H1 (cell line): ENCODE results near the gene ACSL3. TPM values are rescaled to one million over a fixed set of nuclear protein-coding genes. Genes with fewer than 3 reads are reported as not detected.

Experiments used
- CTCF ChIA-PET: fragments of 300-600 bp; sonication (Branson Sonifier 250); formaldehyde crosslinking; loops from one replicate; lab custom pipeline; 2021; ENCODE audit not compliant: partially characterized antibody; lab: Charles Lee
- POLR2A ChIA-PET: fragments of 300-600 bp; sonication (Branson Sonifier 250); formaldehyde crosslinking; loops from one replicate; lab custom pipeline; 2021; ENCODE audit warnings: inconsistent platforms; ENCODE audit not compliant: partially characterized antibody; lab: Charles Lee
- DNase-seq, 2 experiments: peaks; one replicate each; pipeline versions ENCODE4 v3.0.0 to v3.0.0-alpha.2; 2010 to 2022; ENCODE audit warnings: low spot score in 2 of 2, low read depth in 1 of 2, mixed read lengths in 1 of 2
- FAIRE-seq: peaks from 2 replicates; lab custom pipeline; 2011; peaks lifted over from hg19 to GRCh38; lab: Jason Lieb, UNC
- H2AFZ ChIP-seq: 2 replicates; pipeline ENCODE4 v1.8.1; 2012; ENCODE audit warnings: low read length, inconsistent platforms
- H2AK5ac ChIP-seq: 2 replicates; pipeline ENCODE4 v1.6.1; 2013; ENCODE audit warnings: low read depth, low read length
- H2BK120ac ChIP-seq: replicated peaks from 2 replicates; pipeline ENCODE3; 2013; ENCODE audit warnings: low read depth, low read length, inconsistent platforms
- H2BK12ac ChIP-seq: 2 replicates; pipeline ENCODE4 v1.6.1; 2013; ENCODE audit warnings: low read depth, low read length
- H2BK15ac ChIP-seq: 2 replicates; pipeline ENCODE4 v1.6.1; 2013; ENCODE audit warnings: low read length
- H2BK20ac ChIP-seq: 2 replicates; pipeline ENCODE4 v1.6.1; 2013; ENCODE audit warnings: low read length
- H2BK5ac ChIP-seq: 2 replicates; pipeline ENCODE4 v1.6.1; 2013; ENCODE audit warnings: low read depth, low read length
- H3K14ac ChIP-seq: 2 replicates; pipeline ENCODE4 v1.6.1; 2013; ENCODE audit warnings: inconsistent platforms; ENCODE audit not compliant: insufficient read length
- H3K18ac ChIP-seq: 2 replicates; pipeline ENCODE4 v1.6.1; 2013; ENCODE audit warnings: low read length; ENCODE audit errors: extremely low read depth
- H3K23ac ChIP-seq: 2 replicates; pipeline ENCODE4 v1.6.1; 2013; ENCODE audit warnings: inconsistent platforms; ENCODE audit not compliant: insufficient read length
- H3K23me2 ChIP-seq: 2 replicates; pipeline ENCODE4 v1.6.1; 2013; ENCODE audit warnings: low read depth, low read length
- H3K27ac ChIP-seq: 2 replicates; pipeline ENCODE4 v1.6.1; 2011; ENCODE audit warnings: low read depth, low read length, inconsistent platforms
- H3K27me3 ChIP-seq, 4 experiments: replicated peaks in 1 of 4; 1 replicate in 1 of 4; 2 replicates in 3 of 4; pipeline versions ENCODE4 v1.6.1 to v1.8.1; 2011 to 2013; ENCODE audit warnings: low read length in 3 of 4, mild to moderate bottlenecking in 3 of 4, inconsistent platforms in 2 of 4, mixed read lengths in 2 of 4, moderate library complexity in 1 of 4; ENCODE audit not compliant: control insufficient read depth in 3 of 4, insufficient read depth in 3 of 4; ENCODE audit errors: extremely low read depth in 1 of 4
- H3K36me3 ChIP-seq, 4 experiments: 2 replicates each; pipeline versions ENCODE4 v1.6.1 to v1.8.1; 2011 to 2013; ENCODE audit warnings: mild to moderate bottlenecking in 4 of 4, low read length in 3 of 4, moderate library complexity in 2 of 4, control low read depth in 1 of 4, inconsistent platforms in 1 of 4; ENCODE audit not compliant: insufficient read depth in 4 of 4, control insufficient read depth in 2 of 4
- H3K4ac ChIP-seq: replicated peaks from 2 replicates; pipeline ENCODE3; 2013; ENCODE audit warnings: low read length, low read depth, mixed read lengths, inconsistent platforms; ENCODE audit not compliant: insufficient read length
- H3K4me1 ChIP-seq, 4 experiments: replicated peaks in 1 of 4; 1 replicate in 1 of 4; 2 replicates in 3 of 4; pipeline versions ENCODE4 v1.6.1 to v1.8.1; 2011 to 2013; ENCODE audit warnings: low read length in 3 of 4, inconsistent platforms in 2 of 4, mixed read lengths in 1 of 4; ENCODE audit not compliant: insufficient read depth in 4 of 4, control insufficient read depth in 3 of 4
- H3K4me2 ChIP-seq, 2 experiments: 2 replicates each; pipeline versions ENCODE4 v1.6.1 to v1.8.1; 2011 to 2013; ENCODE audit warnings: low read depth in 2 of 2, low read length in 2 of 2, control low read depth in 1 of 2, inconsistent platforms in 1 of 2, mild to moderate bottlenecking in 1 of 2; ENCODE audit not compliant: insufficient read depth in 1 of 2
- H3K4me3 ChIP-seq, 4 experiments: fragments of 200-600, 300-600 bp in 1 of 4; sonication (generic), shearing (Covaris generic), sonication (Bioruptor Twin) in 1 of 4; 2 replicates each; pipeline versions ENCODE4 v1.5.1 to v1.8.1; 2011 to 2016; ENCODE audit warnings: low read length in 4 of 4, low read depth in 3 of 4, control low read depth in 2 of 4, inconsistent platforms in 2 of 4, mild to moderate bottlenecking in 2 of 4, mixed read lengths in 1 of 4, moderate library complexity in 1 of 4; ENCODE audit not compliant: insufficient read depth in 2 of 4; ENCODE audit errors: extremely low read depth in 1 of 4
- H3K56ac ChIP-seq: replicated peaks from 2 replicates; pipeline ENCODE3; 2013; ENCODE audit warnings: low read depth, mild to moderate bottlenecking, mixed read lengths, low read length, inconsistent platforms; ENCODE audit not compliant: insufficient read length
- H3K79me1 ChIP-seq: 2 replicates; pipeline ENCODE4 v1.6.1; 2013; ENCODE audit warnings: low read depth, low read length, control low read depth
- H3K79me2 ChIP-seq, 2 experiments: 2 replicates each; pipeline versions ENCODE4 v1.6.1 to v1.8.1; 2012 to 2013; ENCODE audit warnings: low read length in 2 of 2, mild to moderate bottlenecking in 2 of 2, inconsistent platforms in 1 of 2; ENCODE audit not compliant: insufficient read depth in 2 of 2, control insufficient read depth in 1 of 2
- H3K9ac ChIP-seq, 4 experiments: replicated peaks in 1 of 4; 1 replicate in 1 of 4; 2 replicates in 3 of 4; pipeline versions ENCODE4 v1.6.1 to v1.8.1; 2011 to 2013; ENCODE audit warnings: low read depth in 3 of 4, low read length in 3 of 4, control low read depth in 2 of 4, mild to moderate bottlenecking in 2 of 4, moderate library complexity in 2 of 4, inconsistent platforms in 1 of 4; ENCODE audit errors: extremely low read depth in 1 of 4
- H3K9me3 ChIP-seq, 2 experiments: 2 replicates each; pipeline versions ENCODE4 v1.6.1 to v1.8.1; 2012 to 2013; ENCODE audit warnings: mild to moderate bottlenecking in 2 of 2, moderate library complexity in 2 of 2, control low read depth in 1 of 2, inconsistent platforms in 1 of 2, low read depth in 1 of 2, low read length in 1 of 2, mixed read lengths in 1 of 2; ENCODE audit not compliant: insufficient read depth in 2 of 2
- H4K20me1 ChIP-seq, 2 experiments: replicated peaks in 1 of 2; 2 replicates each; pipeline versions ENCODE3 to v1.8.1; 2011 to 2013; ENCODE audit warnings: inconsistent platforms in 2 of 2, low read length in 2 of 2, mild to moderate bottlenecking in 1 of 2; ENCODE audit not compliant: insufficient read depth in 2 of 2, control insufficient read depth in 1 of 2
- H4K5ac ChIP-seq: 2 replicates; pipeline ENCODE4 v1.6.1; 2013; ENCODE audit warnings: low read length, low read depth, mixed read lengths, inconsistent platforms; ENCODE audit not compliant: insufficient read length
- H4K8ac ChIP-seq: 2 replicates; pipeline ENCODE4 v1.8.0; 2013; ENCODE audit warnings: mild to moderate bottlenecking, moderate library complexity, low read length, inconsistent platforms; ENCODE audit not compliant: insufficient read depth; ENCODE audit errors: extremely low read depth
- H4K91ac ChIP-seq: replicated peaks from 2 replicates; pipeline ENCODE3; 2013; ENCODE audit warnings: low read length, mixed read lengths, inconsistent platforms; ENCODE audit not compliant: insufficient read length
- ATF2 ChIP-seq: IDR thresholded peaks from 2 replicates; pipeline ENCODE4 v1.6.1; 2012; ENCODE audit warnings: low read length, inconsistent platforms
- BCL11A ChIP-seq, 2 experiments: IDR thresholded peaks; one replicate each; pipeline ENCODE4 v1.6.1; 2011; ENCODE audit warnings: low read depth in 2 of 2, low read length in 2 of 2, mild to moderate bottlenecking in 2 of 2
- CEBPB ChIP-seq: IDR thresholded peaks from 2 replicates; pipeline ENCODE4 v1.6.1; 2012; ENCODE audit warnings: low read depth, low read length
- RXRA ChIP-seq: IDR thresholded peaks from 2 replicates; pipeline ENCODE4 v1.6.1; 2011; ENCODE audit warnings: low read depth, mild to moderate bottlenecking, low read length, moderate library complexity; ENCODE audit not compliant: insufficient read depth
- SUZ12 ChIP-seq: fragments of 200-600 bp; sonication (generic); IDR thresholded peaks from 2 replicates; pipeline ENCODE4 v1.6.1; 2012; ENCODE audit warnings: mild to moderate bottlenecking, inconsistent platforms, low read length, moderate library complexity, mixed read lengths
- WGBS, 2 experiments: shearing (Covaris generic) in 1 of 2; methylation state at CpG; one replicate each; pipeline versions ENCODE4 v1.1.6 to v1.1.7; 2013 to 2015; ENCODE audit warnings: low lambda C conversion rate in 2 of 2, mixed read lengths in 2 of 2, inconsistent platforms in 1 of 2, low coverage in 1 of 2, missing lambda C conversion rate in 1 of 2; ENCODE audit not compliant: insufficient replicate concordance in 2 of 2, insufficient coverage in 1 of 2, insufficient read length in 1 of 2; ENCODE audit errors: extremely low coverage in 1 of 2, missing lambda C conversion rate in 1 of 2; 5-methylcytosine and 5-hydroxymethylcytosine counted together
- polyA plus RNA-seq, 7 experiments: library from polyadenylated mRNA; depleted of rRNA in 3 of 7; stranded (reverse) in 5 of 7; unstranded in 2 of 7; fragments of >200 nt in 5 of 7; fragments of 200-250 nt in 2 of 7; gene quantifications; 1 replicate in 5 of 7; 2 replicates in 1 of 7; 4 replicates in 1 of 7; pipeline versions ENCODE4 v1.2.1 to v1.2.3, GENCODE V29; 2011 to 2013; ENCODE audit warnings: missing spikeins in 2 of 7, mixed read lengths in 2 of 7
- total RNA-seq: library from RNA; stranded (reverse); fragmentation: NEBNext Ultra II Directional; extraction: Animal tissue kit (Norgen Biotek cat#: 25700); gene quantifications from 2 replicates; pipeline ENCODE4 v1.2.1, GENCODE V29; 2021

Gene ACSL3
- total and polyA plus RNA-seq, 2 of the 8 experiments (the other 6 are each of a cell fraction or from before 2014, with no cell fraction given), result 37.5 to 98.1 TPM

GRCh38 chr2:222899413-222900181 is 38.8 kb downstream of the ACSL3 start:
- Histone ChIP-seq H4K91ac (no peak overlapping the region), H2BK20ac (no peak overlapping the region), H3K23me2 (no peaks in the 10 kb centered on the region), H2BK5ac (no peak overlapping the region), H2BK120ac (no peak overlapping the region), H3K23ac (no peak overlapping the region), H3K56ac (no peak overlapping the region), H4K5ac (no peak overlapping the region), H3K14ac (no peak overlapping the region), H4K8ac (no peak overlapping the region), H2BK12ac (no peak overlapping the region), H2AFZ (no peak overlapping the region), H3K4ac (no peak overlapping the region), H3K9me3 (no peaks in the 10 kb centered on the region), H3K79me2 (peaks cover 0 to 69% of the 10 kb centered on the region in 2 experiments), H4K20me1 (peaks cover 0 to 7% of the 10 kb centered on the region in 2 experiments), H3K27ac (no peak overlapping the region), H2BK15ac (no peak overlapping the region), H3K4me1 (peaks cover 2 to 19% (median 6%) of the 10 kb centered on the region in 4 experiments; a peak in 5 of 7 replicates), H3K79me1 (peaks cover 2% of the 10 kb centered on the region), H2AK5ac (no peak overlapping the region), H3K4me2 (peak overlapping the region in 1 of 2 experiments; percentile 63; a peak in 1 of 4 replicates), H3K9ac (no peak overlapping the region), H3K18ac (no peak overlapping the region), H3K4me3 (no peak overlapping the region), H3K27me3 (no peaks in the 10 kb centered on the region), H3K36me3 (no peaks in the 10 kb centered on the region)
- POLR2A ChIA-PET, result no interaction called here
- WGBS, 2 experiments, result 82% methylated on average over 17 of the region's 17 CpGs; no CpG with 5 or more reads in 1 of the 2 experiments
- FAIRE-seq, result no peak
- TF ChIP-seq CEBPB, result peak; percentile 74
- TF ChIP-seq BCL11A (IDR thresholded peaks at IDR 0.05; ENCODE audit: low read depth in 2 of 2, low read length in 2 of 2), result no peak
- no peak for TF ChIP-seq ATF2
- TF ChIP-seq SUZ12, result no peak
- no peak for TF ChIP-seq RXRA
- CTCF ChIA-PET, result interaction anchor here (0.6 to 2.7 kb wide), 6 partner anchors 14 to 209 kb away, joined by 3 to 5 read pairs (median 3); no protein-coding TSS in a partner anchor
- DNase-seq, result no peak
